Osteoblast (primary cell): ENCODE measurements around the gene TMEM164. TPM values are rescaled to one million over a fixed set of nuclear protein-coding genes. Genes with fewer than 3 reads are reported as not detected.
A peak's percentile ranks its signal among the peaks of the same experiment; 100 is the strongest.

Experiments
- DNase-seq: peaks from one replicate; pipeline ENCODE4 v3.0.0; 2011; ENCODE audit warnings: low spot score, mixed read lengths; ENCODE audit not compliant: insufficient read length; ENCODE audit errors: missing footprints
- H2AFZ ChIP-seq: 2 replicates; pipeline ENCODE4 v1.6.0; 2011; ENCODE audit warnings: mild to moderate bottlenecking, low read length
- H3K27ac ChIP-seq: 2 replicates; pipeline ENCODE4 v1.5.1; 2011; ENCODE audit warnings: mild to moderate bottlenecking, low read depth, low read length, moderate library complexity
- H3K27me3 ChIP-seq: 2 replicates; pipeline ENCODE4 v1.6.0; 2012; ENCODE audit warnings: mild to moderate bottlenecking, control low read depth, inconsistent platforms, low read length, moderate library complexity; ENCODE audit not compliant: insufficient read depth
- H3K36me3 ChIP-seq: 2 replicates; pipeline ENCODE4 v1.5.1; 2011; ENCODE audit warnings: mild to moderate bottlenecking, low read length, control low read depth, moderate library complexity; ENCODE audit not compliant: insufficient read depth
- H3K4me1 ChIP-seq: 2 replicates; pipeline ENCODE4 v1.5.1; 2011; ENCODE audit warnings: mild to moderate bottlenecking, low read length, control low read depth, moderate library complexity; ENCODE audit not compliant: insufficient read depth
- H3K4me2 ChIP-seq: 2 replicates; pipeline ENCODE4 v1.6.0; 2011; ENCODE audit warnings: mild to moderate bottlenecking, low read length; ENCODE audit not compliant: insufficient read depth
- H3K4me3 ChIP-seq: fragments of 200-600 bp; sonication (generic); 3 replicates; pipeline ENCODE4 v1.5.1; 2012; ENCODE audit warnings: mild to moderate bottlenecking, low read length, inconsistent platforms; ENCODE audit not compliant: insufficient read depth
- H3K79me2 ChIP-seq: 2 replicates; pipeline ENCODE4 v1.6.0; 2012; ENCODE audit warnings: mild to moderate bottlenecking, low read length, control low read depth, inconsistent platforms; ENCODE audit not compliant: insufficient read depth
- H3K9me3 ChIP-seq: 2 replicates; pipeline ENCODE4 v1.5.1; 2011; ENCODE audit warnings: low read depth, low read length, control low read depth
- H4K20me1 ChIP-seq: 2 replicates; pipeline ENCODE4 v1.6.0; 2012; ENCODE audit warnings: mild to moderate bottlenecking, low read length, control low read depth; ENCODE audit not compliant: insufficient read depth
- CTCF ChIP-seq: IDR thresholded peaks from 2 replicates; pipeline ENCODE4 v1.5.1; 2011; ENCODE audit warnings: mild to moderate bottlenecking, low read depth, low read length, moderate library complexity; ENCODE audit errors: extremely low read depth
- total RNA-seq: library from RNA; depleted of rRNA; stranded (reverse); fragments of >200 nt; gene quantifications from 2 replicates; pipeline ENCODE4 v1.2.3, GENCODE V29; 2012

TMEM164 gene
- total RNA-seq, 1 donor, result 7.6 TPM

- Histone ChIP-seq H3K27me3 (no peaks in the 10 kb centered on the region), H3K4me3 (no peak overlapping the region), H4K20me1 (peaks cover 4% of the 10 kb centered on the region), H3K27ac (no peak overlapping the region), H3K36me3 (no peaks in the 10 kb centered on the region), H2AFZ (no peak overlapping the region), H3K79me2 (no peaks in the 10 kb centered on the region), H3K4me1 (no peaks in the 10 kb centered on the region), H3K4me2 (no peak overlapping the region), H3K9me3 (no peaks in the 10 kb centered on the region)
- no peak for DNase-seq
- TF ChIP-seq CTCF, result no peak
Observed at GRCh38 chrX:110050901-110051300, 48.0 kb downstream of the TMEM164 start.

- Histone ChIP-seq H3K27ac (no peak overlapping the region), H3K4me3 (no peak overlapping the region), H3K9me3 (no peaks in the 10 kb centered on the region), H3K4me2 (no peak overlapping the region), H2AFZ (no peak overlapping the region), H3K36me3 (no peaks in the 10 kb centered on the region), H4K20me1 (peaks cover 4% of the 10 kb centered on the region), H3K79me2 (no peaks in the 10 kb centered on the region), H3K27me3 (no peaks in the 10 kb centered on the region), H3K4me1 (no peaks in the 10 kb centered on the region)
- no peak for TF ChIP-seq CTCF
- DNase-seq, result no peak
Observed at GRCh38 chrX:110051559-110051958, 48.6 kb downstream of the TMEM164 start.

GRCh38 chrX:110052303-110052702 is 49.4 kb downstream of the TMEM164 start:
- DNase-seq, result no peak
- no peak overlapping the region for H2AFZ ChIP-seq
- no peaks in the 10 kb centered on the region for H3K79me2 ChIP-seq
- no peaks in the 10 kb centered on the region for H3K27me3 ChIP-seq
- TF ChIP-seq CTCF, result no peak
- no peaks in the 10 kb centered on the region for H3K9me3 ChIP-seq
- no peak overlapping the region for H3K27ac ChIP-seq
- no peak overlapping the region for H3K4me2 ChIP-seq
- H3K36me3 ChIP-seq, result no peaks in the 10 kb centered on the region
- H4K20me1 ChIP-seq, result peaks cover 4% of the 10 kb centered on the region
- no peak overlapping the region for H3K4me3 ChIP-seq
- no peaks in the 10 kb centered on the region for H3K4me1 ChIP-seq

GRCh38 chrX:110053453-110053852 is 50.5 kb downstream of the TMEM164 start:
- Histone ChIP-seq H3K36me3 (no peaks in the 10 kb centered on the region), H3K4me1 (no peaks in the 10 kb centered on the region), H3K27me3 (no peaks in the 10 kb centered on the region), H3K27ac (no peak overlapping the region), H3K9me3 (no peaks in the 10 kb centered on the region), H3K4me3 (no peak overlapping the region), H4K20me1 (peaks cover 4% of the 10 kb centered on the region), H2AFZ (no peak overlapping the region), H3K79me2 (no peaks in the 10 kb centered on the region), H3K4me2 (no peak overlapping the region)
- TF ChIP-seq CTCF, result no peak
- DNase-seq, result peak; percentile 43
